IMR-90 (cell line): ENCODE measurements around the gene VPS26B. TPM values are rescaled to one million over a fixed set of nuclear protein-coding genes. Genes with fewer than 3 reads are reported as not detected.

ENCODE experiments used
- ATAC-seq: fragments of 200-7000 bp; cut with Tn5 transposase; 2 replicates; pipeline ENCODE4 v1.9.1; 2020; ENCODE audit warnings: low read depth, mild to moderate bottlenecking, moderate library complexity
- BruUV-seq: library from RNA; stranded (reverse); fragments of 400-500 nt; replicated peaks from 2 replicates; lab custom pipeline; 2021; lab: Mats Ljungman, UMichigan
- CTCF ChIA-PET: fragments of 300-600 bp; formaldehyde crosslinking; extraction: SDS; loops from one replicate; lab custom pipeline; 2021; ENCODE audit warnings: antibody characterized with exemption; lab: Yijun Ruan, JAX
- POLR2A ChIA-PET: fragments of 300-600 bp; sonication (Branson Sonifier 250); formaldehyde crosslinking; loops from one replicate; lab custom pipeline; 2022; ENCODE audit warnings: antibody characterized with exemption; ENCODE audit not compliant: unreplicated experiment; lab: Charles Lee
- DNase-seq: peaks from one replicate; pipeline ENCODE4 v3.0.0; 2013
- H2AFZ ChIP-seq: replicated peaks from 2 replicates; pipeline ENCODE3; 2013; ENCODE audit warnings: low read length, mild to moderate bottlenecking; ENCODE audit not compliant: poor library complexity
- H2AK5ac ChIP-seq: 2 replicates; pipeline ENCODE4 v1.6.1; 2013; ENCODE audit warnings: low read depth, low read length, inconsistent platforms
- H2AK9ac ChIP-seq: replicated peaks from 2 replicates; pipeline ENCODE3; 2013; ENCODE audit warnings: mild to moderate bottlenecking, low read depth, low read length, moderate library complexity; ENCODE audit not compliant: poor library complexity
- H2BK120ac ChIP-seq: 2 replicates; pipeline ENCODE4 v1.6.1; 2013; ENCODE audit warnings: low read depth, low read length, inconsistent platforms
- H2BK15ac ChIP-seq: 3 replicates; pipeline ENCODE4 v1.6.1; 2013; ENCODE audit warnings: low read depth, low read length, inconsistent platforms
- H2BK20ac ChIP-seq: 2 replicates; pipeline ENCODE4 v1.6.1; 2013; ENCODE audit warnings: low read depth, mild to moderate bottlenecking, inconsistent platforms, low read length, moderate library complexity
- H2BK5ac ChIP-seq: 2 replicates; pipeline ENCODE4 v1.6.1; 2013; ENCODE audit warnings: mild to moderate bottlenecking, low read depth, low read length, inconsistent platforms; ENCODE audit not compliant: poor library complexity, severe bottlenecking
- H3K14ac ChIP-seq: replicated peaks from 2 replicates; pipeline ENCODE4 v1.6.1; 2013; ENCODE audit warnings: low read depth, low read length, inconsistent platforms
- H3K18ac ChIP-seq: 2 replicates; pipeline ENCODE4 v1.6.1; 2013; ENCODE audit warnings: low read depth, low read length, control low read depth
- H3K23ac ChIP-seq: 2 replicates; pipeline ENCODE4 v1.6.1; 2013; ENCODE audit warnings: low read depth, low read length, inconsistent platforms
- H3K27ac ChIP-seq: 2 replicates; pipeline ENCODE4 v1.5.1; 2013; ENCODE audit warnings: mild to moderate bottlenecking, control low read depth, low read length; ENCODE audit not compliant: insufficient read depth
- H3K27me3 ChIP-seq: 2 replicates; pipeline ENCODE4 v1.6.1; 2013; ENCODE audit warnings: low read length; ENCODE audit not compliant: control insufficient read depth, insufficient read depth
- H3K36me3 ChIP-seq: 2 replicates; pipeline ENCODE4 v1.6.1; 2013; ENCODE audit warnings: low read length, mixed read lengths; ENCODE audit not compliant: control insufficient read depth, insufficient read depth
- H3K4ac ChIP-seq: 2 replicates; pipeline ENCODE4 v1.6.1; 2013; ENCODE audit warnings: low read depth, low read length, inconsistent platforms
- H3K4me1 ChIP-seq: 2 replicates; pipeline ENCODE4 v1.6.1; 2013; ENCODE audit warnings: low read length, mixed read lengths; ENCODE audit not compliant: control insufficient read depth, insufficient read depth
- H3K4me2 ChIP-seq: 2 replicates; pipeline ENCODE4 v1.6.1; 2013; ENCODE audit warnings: low read depth, mild to moderate bottlenecking, control low read depth, low read length, moderate library complexity
- H3K4me3 ChIP-seq: 2 replicates; pipeline ENCODE4 v1.5.1; 2013; ENCODE audit warnings: low read depth, mild to moderate bottlenecking, control low read depth, low read length, moderate library complexity; ENCODE audit not compliant: insufficient read depth
- H3K56ac ChIP-seq: 2 replicates; pipeline ENCODE4 v1.6.1; 2013; ENCODE audit warnings: low read length, inconsistent platforms; ENCODE audit not compliant: insufficient read depth; ENCODE audit errors: extremely low read depth
- H3K79me1 ChIP-seq, 2 experiments: 2 replicates each; pipeline ENCODE4 v1.6.1; 2013; ENCODE audit warnings: low read length in 2 of 2, inconsistent platforms in 1 of 2, low read depth in 1 of 2
- H3K9ac ChIP-seq: 2 replicates; pipeline ENCODE4 v1.6.1; 2013; ENCODE audit warnings: low read depth, low read length, control low read depth
- H3K9me1 ChIP-seq: 2 replicates; pipeline ENCODE4 v1.6.1; 2013; ENCODE audit warnings: low read length, inconsistent platforms; ENCODE audit not compliant: insufficient read depth
- H3K9me3 ChIP-seq: 2 replicates; pipeline ENCODE4 v1.6.1; 2013; ENCODE audit warnings: low read length; ENCODE audit not compliant: control insufficient read depth, insufficient read depth
- H4K20me1 ChIP-seq: 2 replicates; pipeline ENCODE4 v1.6.1; 2013; ENCODE audit warnings: low read length, inconsistent platforms; ENCODE audit not compliant: insufficient read depth
- H4K5ac ChIP-seq: 2 replicates; pipeline ENCODE4 v1.6.1; 2013; ENCODE audit warnings: mild to moderate bottlenecking, low read depth, low read length, control low read depth
- H4K8ac ChIP-seq, 2 experiments: 2 replicates each; pipeline ENCODE4 v1.6.1; 2013; ENCODE audit warnings: low read depth in 2 of 2, low read length in 2 of 2, control low read depth in 1 of 2, inconsistent platforms in 1 of 2
- H4K91ac ChIP-seq: 2 replicates; pipeline ENCODE4 v1.6.1; 2013; ENCODE audit warnings: low read depth, low read length, inconsistent platforms; ENCODE audit not compliant: insufficient read depth
- BHLHE40 ChIP-seq: fragments of 150-350 bp; IDR thresholded peaks from 2 replicates; pipeline ENCODE4 v1.6.1; 2016; ENCODE audit warnings: mild to moderate bottlenecking, low read depth, low read length
- CEBPB ChIP-seq: IDR thresholded peaks from 2 replicates; pipeline ENCODE4 v1.6.1; 2012; ENCODE audit warnings: low read depth, low read length, improper control_type of control experiment
- CHD1 ChIP-seq: IDR thresholded peaks from 2 replicates; pipeline ENCODE4 v1.6.1; 2012; ENCODE audit warnings: low read depth, low read length, improper control_type of control experiment
- CTCF ChIP-seq: conservative IDR thresholded peaks from 2 replicates; pipeline ENCODE4 v1.5.1; 2012; ENCODE audit warnings: mild to moderate bottlenecking, low read depth, low read length, improper control_type of control experiment
- ELK1 ChIP-seq: fragments of 150-350 bp; IDR thresholded peaks from 2 replicates; pipeline ENCODE4 v1.6.1; 2016; ENCODE audit warnings: low read depth, mild to moderate bottlenecking, low read length, moderate library complexity, borderline replicate concordance
- FOS ChIP-seq: fragments of 150-350 bp; IDR thresholded peaks from 2 replicates; pipeline ENCODE4 v1.6.1; 2016; ENCODE audit warnings: low read depth, low read length
- MAFK ChIP-seq: IDR thresholded peaks from 2 replicates; pipeline ENCODE4 v1.6.1; 2012; ENCODE audit warnings: low read depth, low read length, improper control_type of control experiment
- MAZ ChIP-seq: IDR thresholded peaks from 2 replicates; pipeline ENCODE4 v1.6.1; 2012; ENCODE audit warnings: low read depth, mild to moderate bottlenecking, low read length, improper control_type of control experiment, moderate library complexity, borderline replicate concordance
- MXI1 ChIP-seq: IDR thresholded peaks from 2 replicates; pipeline ENCODE4 v1.6.1; 2012; ENCODE audit warnings: low read depth, mild to moderate bottlenecking, low read length, moderate library complexity, borderline replicate concordance
- NFE2L2 ChIP-seq: fragments of 150-350 bp; IDR thresholded peaks from 2 replicates; pipeline ENCODE4 v1.6.1; 2016; ENCODE audit warnings: low read depth, mild to moderate bottlenecking, low read length
- POLR2A ChIP-seq: IDR thresholded peaks from 2 replicates; pipeline ENCODE4 v1.6.1; 2012; ENCODE audit warnings: mild to moderate bottlenecking, low read depth, low read length
- RAD21 ChIP-seq: IDR thresholded peaks from 2 replicates; pipeline ENCODE4 v1.6.1; 2012; ENCODE audit warnings: low read length, improper control_type of control experiment
- RCOR1 ChIP-seq: IDR thresholded peaks from 2 replicates; pipeline ENCODE4 v1.6.1; 2012; ENCODE audit warnings: mild to moderate bottlenecking, low read length, improper control_type of control experiment; ENCODE audit not compliant: insufficient replicate concordance
- RFX5 ChIP-seq: IDR thresholded peaks from 2 replicates; pipeline ENCODE4 v1.8.0; 2012; ENCODE audit warnings: low read depth, mild to moderate bottlenecking, low read length, moderate library complexity
- SMC3 ChIP-seq: fragments of 150-350 bp; IDR thresholded peaks from 2 replicates; pipeline ENCODE4 v1.6.1; 2016; ENCODE audit warnings: low read depth, mild to moderate bottlenecking, antibody characterized with exemption, low read length, moderate library complexity
- USF2 ChIP-seq: fragments of 150-350 bp; IDR thresholded peaks from 2 replicates; pipeline ENCODE4 v1.6.1; 2017; ENCODE audit warnings: mild to moderate bottlenecking, antibody characterized with exemption, low read length, low read depth
- WGBS, 2 experiments: methylation state at CpG; one replicate each; pipeline versions ENCODE4 v1.1.5 to v1.1.7; 2013; ENCODE audit warnings: missing lambda C conversion rate in 2 of 2; ENCODE audit not compliant: insufficient read length in 1 of 2; ENCODE audit errors: extremely low coverage in 2 of 2; 5-methylcytosine and 5-hydroxymethylcytosine counted together
- dilution Hi-C: fragments of 300-500 bp; cut with HindIII; formaldehyde crosslinking; loops from one replicate; pipeline ENCODE4 v1.14.3; 2018; ENCODE audit warnings: low sequenced_read_pairs; ENCODE audit not compliant: unreplicated experiment
- in situ Hi-C: fragments of 300-500 bp; cut with MboI; formaldehyde crosslinking; loops from 3 replicates; pipeline ENCODE4 v1.14.3; 2019; ENCODE audit warnings: low sequenced_read_pairs, inconsistent platforms, mixed read lengths
- intact Hi-C: fragments of 100-400 bp; cut with micrococcal nuclease; formaldehyde crosslinking; loops from 2 replicates; pipeline ENCODE4 v1.10.0; 2022
- polyA plus RNA-seq, 3 experiments: library from polyadenylated mRNA; depleted of rRNA; stranded (reverse); fragments of >200 nt; gene quantifications; 2 replicates each; pipeline ENCODE4 v1.2.3, GENCODE V29; 2012; ENCODE audit warnings: low replicate concordance in 1 of 3
- total RNA-seq: library from RNA; depleted of rRNA; stranded (reverse); fragments of >200 nt; gene quantifications from 2 replicates; pipeline ENCODE4 v1.2.3, GENCODE V29; 2012

The VPS26B gene
- total and polyA plus RNA-seq, 2 of the 4 experiments (the other 2 are of a cell fraction) = 41.6 to 51.1 TPM

DNA sequence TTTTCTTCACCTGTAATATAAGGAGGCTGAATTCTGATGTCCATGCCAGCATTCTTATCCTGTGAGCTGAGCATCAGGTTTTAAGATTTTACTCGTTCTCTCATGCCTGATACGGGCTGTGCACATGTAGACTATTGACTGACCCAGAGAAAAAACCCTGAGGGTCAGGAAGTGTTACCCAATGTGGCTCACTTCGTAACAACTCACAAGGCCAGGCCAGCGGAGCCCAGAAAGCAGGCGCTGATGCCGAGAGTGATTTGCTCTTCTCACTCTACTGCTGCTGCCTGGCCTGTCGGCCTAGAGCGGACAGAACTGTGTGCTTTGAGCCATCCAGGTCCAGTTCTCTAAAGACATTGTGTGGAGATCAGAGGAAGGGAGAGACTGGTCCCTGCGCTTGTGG is 17.9 kb downstream of the VPS26B start:
- ATAC-seq (no peak), DNase-seq (no peak)
- no CpG with 5 or more reads among the region's 9 CpGs for WGBS, 2 experiments
- H3K27me3 ChIP-seq = no peaks in the 10 kb centered on the region
- POLR2A ChIA-PET = no interaction called here
- no peak overlapping the region for H2AK9ac ChIP-seq
- H3K36me3 ChIP-seq = peaks cover 63% of the 10 kb centered on the region
- H4K5ac ChIP-seq = no peak overlapping the region
- no peak overlapping the region for H3K56ac ChIP-seq
- H2BK5ac ChIP-seq = no peak overlapping the region
- H2BK20ac ChIP-seq = no peak overlapping the region
- peaks cover 3% of the 10 kb centered on the region; the same call in 1 of the 2 replicates for H3K9me1 ChIP-seq
- H3K79me1 ChIP-seq = peaks cover 2 to 8% of the 10 kb centered on the region in 2 experiments; a peak in 2 of 4 replicates
- no peaks in the 10 kb centered on the region for H3K4me1 ChIP-seq
- no peak overlapping the region for H3K4me2 ChIP-seq
- H3K23ac ChIP-seq = no peak overlapping the region
- intact Hi-C loops (no loop called here), in situ Hi-C loops (no loop called here), dilution Hi-C loops (no loop called here)
- no peak overlapping the region for H3K27ac ChIP-seq
- H4K91ac ChIP-seq = no peak overlapping the region
- no peak overlapping the region for H3K4me3 ChIP-seq
- TF ChIP-seq MXI1 = no peak
- no peak for TF ChIP-seq RFX5
- no peak for TF ChIP-seq ELK1
- TF ChIP-seq POLR2A = no peak
- TF ChIP-seq RCOR1 = no peak
- no peak for TF ChIP-seq USF2
- TF ChIP-seq MAZ = no peak
- no peak for TF ChIP-seq CTCF
- TF ChIP-seq BHLHE40 = no peak
- no peak for TF ChIP-seq MAFK
- no peak for TF ChIP-seq CHD1
- TF ChIP-seq NFE2L2 = no peak
- TF ChIP-seq CEBPB = no peak
- TF ChIP-seq RAD21 = no peak
- no peak for TF ChIP-seq SMC3
- no peak for TF ChIP-seq FOS
- H3K9ac ChIP-seq = no peak overlapping the region
- H3K9me3 ChIP-seq = no peaks in the 10 kb centered on the region
- no peak overlapping the region for H3K18ac ChIP-seq
- no peak overlapping the region for H2BK15ac ChIP-seq
- H2AK5ac ChIP-seq = no peak overlapping the region
- no peak overlapping the region for H3K14ac ChIP-seq
- no peak overlapping the region for H2BK120ac ChIP-seq
- no peak overlapping the region for H3K4ac ChIP-seq
- no peaks in the 10 kb centered on the region; the same call in 1 of the 2 replicates for H4K20me1 ChIP-seq
- no TSS peak for BruUV-seq
- no peak overlapping the region for H2AFZ ChIP-seq
- no peak overlapping the region for H4K8ac ChIP-seq
- CTCF ChIA-PET = no interaction called here
